Measurements from ENCODE around the gene PLXNA2. TPM values are rescaled to one million over a fixed set of nuclear protein-coding genes. Genes with fewer than 3 reads are reported as not detected.

PLXNA2 gene
- total RNA-seq, 2 experiments from 2014 or later: 0.04 TPM; not detected in 1

DNA sequence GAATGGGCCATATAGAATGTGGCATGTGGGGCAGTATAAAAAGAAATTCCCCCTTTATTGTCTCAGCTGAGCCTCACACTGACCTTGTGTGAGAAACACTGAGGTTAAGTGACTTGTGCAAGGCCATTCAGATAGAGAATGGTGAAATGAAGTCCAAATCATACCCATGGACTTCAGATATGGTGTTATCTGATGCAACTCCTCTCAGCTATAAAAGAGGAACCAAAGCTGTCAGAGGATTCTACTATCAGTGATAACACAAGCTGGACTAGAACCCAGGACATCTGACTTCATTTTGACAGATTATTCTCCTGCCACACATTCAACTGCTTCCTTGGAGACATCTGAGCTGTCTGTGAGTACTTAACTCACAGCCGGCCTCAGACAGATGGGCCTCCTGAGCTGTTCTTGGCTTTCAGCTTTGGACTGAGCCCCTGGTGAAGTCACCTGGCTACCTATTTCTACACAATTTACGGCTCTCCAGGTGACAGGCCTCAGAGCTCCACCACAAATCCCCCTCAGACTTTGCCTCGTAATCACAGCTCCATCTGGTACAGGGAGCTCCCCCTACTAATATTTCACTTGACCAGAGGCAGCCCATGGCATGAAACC is 104.6 kb downstream of the PLXNA2 start:
- no peaks in the 10 kb centered on the region for H3K4me1 Mint-ChIP-seq
- ChIA-PET CTCF (interaction anchor here (0.5 to 0.9 kb wide), 3 partner anchors 8 to 253 kb away, joined by 3 to 4 read pairs (median 4); no protein-coding TSS in a partner anchor), POLR2A (no interaction called here)
- no peaks in the 10 kb centered on the region for H3K27me3 Mint-ChIP-seq
- no peak overlapping the region for H3K27ac Mint-ChIP-seq
- DNase-seq (no peak), ATAC-seq (no peak)
- H3K4me3 Mint-ChIP-seq: no peak overlapping the region
- no peaks in the 10 kb centered on the region for H3K36me3 Mint-ChIP-seq (ENCODE audit: low read depth)
- intact Hi-C loops (cut with DNase I, micrococcal nuclease): no loop called here
- no peaks in the 10 kb centered on the region for H3K9me3 Mint-ChIP-seq (ENCODE audit: low read depth)

DNA sequence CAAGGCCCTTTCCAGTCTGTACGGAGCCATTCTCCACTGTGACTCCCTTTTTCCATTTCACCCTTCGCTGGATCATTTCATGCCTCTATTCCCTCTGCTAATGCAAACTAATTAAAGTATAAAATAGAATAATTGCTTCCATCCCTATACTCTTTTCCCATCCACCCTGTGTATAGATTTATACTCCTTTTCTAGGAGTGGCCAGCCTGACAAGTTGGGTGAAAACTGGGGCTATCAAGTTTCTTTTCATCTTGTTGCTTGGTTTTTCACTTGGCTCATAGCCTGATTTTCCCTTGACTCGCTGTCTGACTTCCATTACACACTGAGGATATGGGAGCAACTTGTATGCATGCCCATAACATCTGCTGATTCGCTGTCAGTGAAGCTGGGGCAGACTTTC is 107.0 kb downstream of the PLXNA2 start:
- Mint-ChIP-seq H3K9me3 (ENCODE audit: low read depth) (no peaks in the 10 kb centered on the region), H3K4me1 (no peaks in the 10 kb centered on the region), H3K27me3 (no peaks in the 10 kb centered on the region), H3K36me3 (ENCODE audit: low read depth) (no peaks in the 10 kb centered on the region), H3K4me3 (no peak overlapping the region), H3K27ac (no peak overlapping the region)
- no peak for ATAC-seq
- DNase-seq: no peak
- POLR2A ChIA-PET: no interaction called here
- intact Hi-C loops (cut with DNase I, micrococcal nuclease): no loop called here
- CTCF ChIA-PET: no interaction called here

DNA sequence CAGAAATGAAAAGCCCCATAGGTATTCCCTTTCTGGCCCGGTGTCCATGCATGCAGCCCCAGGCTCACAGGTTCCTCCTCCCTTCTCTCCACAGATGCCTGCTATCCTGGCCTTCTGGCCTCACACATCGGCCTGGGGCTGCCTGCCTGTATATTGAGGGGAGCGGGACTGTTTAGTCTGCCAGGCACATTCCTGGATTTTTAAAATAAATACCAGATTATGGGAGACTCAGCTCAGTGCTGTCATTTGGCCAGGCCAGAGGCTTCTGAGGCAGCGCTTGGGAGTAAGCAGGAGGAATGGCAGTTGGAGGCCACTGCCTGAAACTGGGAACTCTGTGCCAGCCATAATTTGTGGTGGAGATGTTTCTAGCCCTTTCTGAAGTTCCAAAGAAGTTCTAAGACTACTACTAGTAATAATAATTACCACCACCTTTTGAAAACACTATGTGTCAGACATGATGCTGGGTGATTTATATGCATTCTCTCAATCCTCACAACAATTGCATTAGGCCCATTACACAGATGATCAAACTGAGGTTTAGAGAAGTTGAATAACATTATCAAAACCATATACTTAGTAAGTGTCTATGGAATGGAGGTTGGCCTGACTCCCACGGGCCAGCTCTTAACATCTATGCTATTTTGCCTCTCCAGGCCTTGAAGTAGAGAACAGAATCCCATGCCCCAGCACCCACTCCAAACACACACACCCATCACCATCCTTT is 107.6 kb downstream of the PLXNA2 start:
- no peaks in the 10 kb centered on the region for H3K36me3 Mint-ChIP-seq (ENCODE audit: low read depth)
- no peaks in the 10 kb centered on the region for H3K9me3 Mint-ChIP-seq (ENCODE audit: low read depth)
- H3K27ac Mint-ChIP-seq: no peak overlapping the region
- intact Hi-C loops (cut with DNase I, micrococcal nuclease): no loop called here
- H3K27me3 Mint-ChIP-seq: no peaks in the 10 kb centered on the region
- no peak overlapping the region for H3K4me3 Mint-ChIP-seq
- ATAC-seq (no peak), DNase-seq (no peak)
- peaks cover 5% of the 10 kb centered on the region for H3K4me1 Mint-ChIP-seq
- ChIA-PET CTCF (no interaction called here), POLR2A (no interaction called here)

DNA sequence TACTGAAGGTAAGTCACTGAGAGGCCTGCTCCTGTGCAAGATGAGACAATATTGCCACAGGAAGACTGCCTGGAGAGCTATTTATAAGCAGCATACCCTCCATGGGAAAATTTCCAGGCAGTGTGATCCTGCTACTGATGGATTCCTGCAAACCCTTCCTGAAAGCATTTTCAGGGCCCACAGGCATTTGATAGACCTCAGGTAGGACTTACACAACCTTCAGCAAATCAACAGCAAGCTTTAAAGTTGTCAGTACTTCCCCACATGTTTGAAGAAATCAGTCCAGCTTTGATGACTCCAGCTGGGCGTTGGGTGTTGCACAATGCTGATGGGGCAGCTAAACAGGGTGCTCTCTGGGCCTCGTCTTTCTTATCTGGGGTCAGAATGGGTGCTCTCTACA is 108.8 kb downstream of the PLXNA2 start:
- no peak for ATAC-seq
- POLR2A ChIA-PET: no interaction called here
- Mint-ChIP-seq H3K9me3 (ENCODE audit: low read depth) (no peaks in the 10 kb centered on the region), H3K4me3 (no peak overlapping the region), H3K36me3 (ENCODE audit: low read depth) (no peaks in the 10 kb centered on the region), H3K27ac (no peak overlapping the region), H3K4me1 (peaks cover 5% of the 10 kb centered on the region), H3K27me3 (peaks cover 9% of the 10 kb centered on the region)
- DNase-seq: no peak
- intact Hi-C loops (cut with DNase I, micrococcal nuclease): no loop called here
- CTCF ChIA-PET: interaction anchor here (0.6 to 1.9 kb wide), 2 partner anchors 110 to 313 kb away, joined by 3 to 7 read pairs; partner anchors contain the start of gene PLXNA2

DNA sequence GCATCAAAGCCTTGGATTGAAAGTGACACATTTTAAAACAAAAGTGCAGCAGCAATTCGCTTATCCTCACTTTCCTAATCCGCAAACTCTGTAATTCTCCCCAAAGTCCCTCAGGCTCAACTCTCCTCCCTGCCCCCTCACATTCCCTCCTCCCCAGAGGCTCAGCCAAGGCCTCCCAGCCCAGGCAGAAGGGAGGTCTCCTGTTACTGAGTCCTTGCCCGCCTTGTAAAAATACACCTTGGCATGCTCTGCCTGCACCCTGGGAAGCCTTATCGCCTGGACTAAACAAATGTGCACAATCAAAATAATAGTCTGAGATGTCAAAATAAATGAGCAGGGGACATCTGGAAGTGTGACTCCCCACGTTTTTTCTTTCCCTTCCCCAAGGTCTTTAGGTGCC is 109.7 kb downstream of the PLXNA2 start:
- H3K36me3 Mint-ChIP-seq (ENCODE audit: low read depth): no peaks in the 10 kb centered on the region
- ChIA-PET CTCF (interaction anchor here (0.7 to 1.9 kb wide), 3 partner anchors 111 to 1512 kb away, joined by 3 to 7 read pairs (median 3); partner anchors contain the start of gene PLXNA2), POLR2A (no interaction called here)
- no peak overlapping the region for H3K4me3 Mint-ChIP-seq
- H3K27ac Mint-ChIP-seq: no peak overlapping the region
- intact Hi-C loops (cut with DNase I, micrococcal nuclease): no loop called here
- no peaks in the 10 kb centered on the region for H3K9me3 Mint-ChIP-seq (ENCODE audit: low read depth)
- ATAC-seq (no peak), DNase-seq (no peak)
- peaks cover 11% of the 10 kb centered on the region for H3K27me3 Mint-ChIP-seq
- H3K4me1 Mint-ChIP-seq: peaks cover 5% of the 10 kb centered on the region

DNA sequence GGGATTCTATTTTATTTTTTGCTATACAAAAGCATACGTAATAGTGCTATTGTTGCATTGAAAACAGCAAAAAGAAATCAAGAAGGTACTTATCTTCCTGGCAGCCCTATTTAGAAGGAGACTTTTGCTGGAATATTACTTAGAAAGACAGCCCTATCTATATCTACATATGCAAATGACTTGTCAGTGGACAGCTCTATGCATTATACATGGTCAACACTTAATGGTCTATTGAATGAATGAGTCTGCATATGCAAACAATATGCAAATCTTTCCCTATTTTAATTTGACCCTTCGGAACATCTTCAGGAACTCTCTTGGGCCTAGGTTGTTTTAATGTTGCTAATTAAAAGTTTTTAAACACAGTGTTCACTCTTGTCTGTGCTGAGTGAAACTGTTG is 110.8 kb downstream of the PLXNA2 start:
- H3K4me3 Mint-ChIP-seq: no peak overlapping the region
- H3K9me3 Mint-ChIP-seq (ENCODE audit: low read depth): no peaks in the 10 kb centered on the region
- ChIA-PET CTCF (interaction anchor here (0.7 kb wide), 1 partner anchor 79 kb away, joined by 3 read pairs; no protein-coding TSS in a partner anchor), POLR2A (no interaction called here)
- H3K27ac Mint-ChIP-seq: no peak overlapping the region
- intact Hi-C loops (cut with DNase I, micrococcal nuclease): loop anchor here in 1 of 2 experiments (2.0 kb wide), 1 partner anchor 111 kb away; the partner anchor contains the start of gene PLXNA2
- peaks cover 5% of the 10 kb centered on the region for H3K4me1 Mint-ChIP-seq
- DNase-seq: no peak
- no peak for ATAC-seq
- H3K36me3 Mint-ChIP-seq (ENCODE audit: low read depth): no peaks in the 10 kb centered on the region
- H3K27me3 Mint-ChIP-seq: peaks cover 13% of the 10 kb centered on the region

DNA sequence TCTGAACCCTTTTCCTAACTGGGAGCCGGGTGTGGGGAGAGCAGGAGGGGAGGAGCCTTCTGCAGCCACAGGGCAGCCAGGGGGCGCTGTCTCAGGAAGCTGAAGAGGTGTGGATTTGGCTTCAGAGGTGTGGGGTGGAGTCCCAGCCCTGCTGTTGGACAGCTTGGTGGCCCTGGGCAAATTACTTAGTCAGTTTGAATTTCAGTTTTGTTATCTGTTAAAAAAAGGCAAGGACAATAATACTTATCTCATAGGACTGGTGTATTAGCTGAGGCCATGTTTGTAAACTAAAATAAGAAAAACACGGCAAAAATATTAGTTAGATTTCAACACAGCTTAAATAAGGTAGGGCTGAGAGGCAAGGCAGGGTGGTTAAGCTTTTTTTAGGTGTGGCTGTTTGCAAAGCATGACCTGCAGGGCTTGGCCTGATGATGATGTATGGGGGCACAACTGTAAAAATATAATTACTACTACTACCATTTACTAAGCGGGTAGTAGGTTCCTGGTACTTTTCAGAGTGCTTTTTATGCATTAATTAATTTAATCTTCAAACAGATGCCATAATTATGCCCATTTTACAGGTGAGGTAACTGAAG is 111.8 kb downstream of the PLXNA2 start:
- DNase-seq (peak; percentile 82), ATAC-seq (peak; percentile 90)
- Mint-ChIP-seq H3K9me3 (ENCODE audit: low read depth) (no peaks in the 10 kb centered on the region), H3K27ac (no peak overlapping the region), H3K4me1 (peaks cover 5% of the 10 kb centered on the region), H3K36me3 (ENCODE audit: low read depth) (no peaks in the 10 kb centered on the region), H3K4me3 (no peak overlapping the region), H3K27me3 (peaks cover 13% of the 10 kb centered on the region)
- CTCF ChIA-PET: interaction anchor here (0.5 to 4.8 kb wide), 15 partner anchors 9 to 368 kb away, joined by 3 to 40 read pairs (median 4); partner anchors contain the start of gene PLXNA2
- intact Hi-C loops (cut with DNase I, micrococcal nuclease): loop anchor here (1.0 to 2.0 kb wide), 2 partner anchors 112 to 113 kb away; partner anchors contain the start of gene PLXNA2 (in 1 of the 2)
- POLR2A ChIA-PET: no interaction called here

DNA sequence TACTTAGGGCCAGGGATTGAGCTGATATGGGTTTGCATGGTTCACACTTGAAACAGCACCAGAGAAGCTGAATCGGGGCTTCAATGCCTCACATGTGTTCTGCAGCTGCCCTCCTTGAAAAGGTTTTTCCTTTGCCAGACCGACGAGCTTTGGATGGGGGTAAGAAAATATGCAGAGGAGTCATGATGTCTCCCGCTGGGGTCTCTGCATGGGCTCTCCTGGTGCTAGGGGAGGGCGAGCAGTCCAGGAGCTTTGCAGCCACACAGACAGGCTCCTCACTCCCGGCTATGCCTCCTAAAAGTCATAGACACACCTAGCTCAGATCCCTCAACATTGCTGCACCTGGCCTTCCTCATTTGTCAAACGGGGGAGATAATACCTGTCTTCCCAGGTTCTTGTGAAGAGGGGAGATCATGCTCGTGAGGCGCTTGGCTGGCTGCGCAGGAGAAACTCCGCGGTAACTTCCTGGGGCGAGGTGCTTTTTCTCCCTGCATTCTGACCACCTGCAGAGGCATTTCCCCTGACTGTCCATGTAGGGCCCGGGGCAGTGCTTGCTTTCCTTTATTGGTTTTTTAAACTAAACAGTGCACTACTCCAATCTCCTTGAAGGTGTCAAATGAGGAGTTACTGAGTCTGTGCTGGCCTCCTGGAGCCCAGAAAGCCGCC is 112.4 kb downstream of the PLXNA2 start:
- no peak for DNase-seq
- no peaks in the 10 kb centered on the region for H3K36me3 Mint-ChIP-seq (ENCODE audit: low read depth)
- ATAC-seq: no peak
- ChIA-PET CTCF (interaction anchor here (0.5 to 4.8 kb wide), 17 partner anchors 9 to 631 kb away, joined by 3 to 40 read pairs (median 4); partner anchors contain the start of gene PLXNA2), POLR2A (no interaction called here)
- H3K4me3 Mint-ChIP-seq: no peak overlapping the region
- peaks cover 5% of the 10 kb centered on the region for H3K4me1 Mint-ChIP-seq
- intact Hi-C loops (cut with DNase I, micrococcal nuclease): loop anchor here (1.0 to 2.0 kb wide), 2 partner anchors 113 to 114 kb away; partner anchors contain the start of gene PLXNA2 (in 1 of the 2)
- no peak overlapping the region for H3K27ac Mint-ChIP-seq
- no peaks in the 10 kb centered on the region for H3K9me3 Mint-ChIP-seq (ENCODE audit: low read depth)
- peaks cover 13% of the 10 kb centered on the region for H3K27me3 Mint-ChIP-seq

DNA sequence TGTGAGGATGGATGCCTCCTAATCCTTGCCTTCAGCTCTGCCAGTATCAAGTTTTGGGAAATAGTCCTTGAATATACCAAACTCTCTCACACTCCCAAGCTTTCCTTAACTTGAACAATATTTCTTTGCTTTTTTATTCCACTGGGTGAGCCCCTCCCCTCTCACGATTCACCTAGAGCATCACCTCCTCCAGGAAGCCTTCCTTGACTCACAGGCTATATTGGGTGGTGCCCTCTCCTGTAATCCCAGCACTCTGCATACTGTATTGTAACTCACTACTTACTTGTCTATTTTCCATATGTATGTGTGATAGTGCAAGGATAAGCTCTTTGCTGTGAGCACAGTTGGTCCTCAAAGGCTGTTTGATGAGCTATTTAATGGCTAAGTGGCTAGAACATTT is 114.7 kb downstream of the PLXNA2 start:
- intact Hi-C loops (cut with DNase I, micrococcal nuclease): no loop called here
- ATAC-seq: no peak
- CTCF ChIA-PET: interaction anchor here (1.2 to 4.8 kb wide), 3 partner anchors 18 to 132 kb away, joined by 3 to 40 read pairs (median 4); partner anchors contain the start of gene PLXNA2
- H3K4me3 Mint-ChIP-seq: no peak overlapping the region
- peaks cover 5% of the 10 kb centered on the region for H3K4me1 Mint-ChIP-seq
- no peaks in the 10 kb centered on the region for H3K9me3 Mint-ChIP-seq (ENCODE audit: low read depth)
- peaks cover 13% of the 10 kb centered on the region for H3K27me3 Mint-ChIP-seq
- DNase-seq: no peak
- POLR2A ChIA-PET: no interaction called here
- H3K27ac Mint-ChIP-seq: no peak overlapping the region
- no peaks in the 10 kb centered on the region for H3K36me3 Mint-ChIP-seq (ENCODE audit: low read depth)

DNA sequence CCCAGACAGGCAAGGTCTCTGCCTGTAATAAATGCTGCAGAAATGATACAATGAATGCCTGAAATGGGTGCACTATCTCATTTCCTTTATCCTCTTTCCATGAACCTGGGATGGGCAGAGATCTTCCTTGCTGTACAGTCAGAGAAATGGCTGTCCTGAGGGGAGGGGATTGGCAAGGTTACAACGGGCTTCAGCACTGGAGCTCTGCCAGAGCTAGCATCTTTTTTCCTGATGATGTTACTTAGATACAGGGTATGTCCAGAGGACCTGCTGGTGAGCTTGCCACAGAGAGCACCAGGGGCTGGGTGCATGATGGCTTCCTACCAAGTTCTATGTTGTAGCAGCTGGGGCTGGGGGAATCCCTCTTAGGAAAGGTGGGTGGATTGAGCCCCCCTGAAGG is 115.1 kb downstream of the PLXNA2 start:
- CTCF ChIA-PET: interaction anchor here (1.2 to 4.8 kb wide), 2 partner anchors 19 to 115 kb away, joined by 4 to 40 read pairs; partner anchors contain the start of gene PLXNA2
- peaks cover 5% of the 10 kb centered on the region for H3K4me1 Mint-ChIP-seq

More for the DNA sequence above, 115.1 kb downstream of the PLXNA2 start:
- POLR2A ChIA-PET: no interaction called here
- no peak overlapping the region for H3K4me3 Mint-ChIP-seq
- intact Hi-C loops (cut with DNase I, micrococcal nuclease): no loop called here
- peaks cover 13% of the 10 kb centered on the region for H3K27me3 Mint-ChIP-seq
- DNase-seq (no peak), ATAC-seq (no peak)
- H3K36me3 Mint-ChIP-seq (ENCODE audit: low read depth): no peaks in the 10 kb centered on the region
- no peak overlapping the region for H3K27ac Mint-ChIP-seq
- H3K9me3 Mint-ChIP-seq (ENCODE audit: low read depth): no peaks in the 10 kb centered on the region
